GM10266 (cell line): ENCODE measurements around the gene ELN.

ENCODE experiments used
- DNase-seq: peaks from one replicate; pipeline ENCODE4 v3.0.0; 2012; ENCODE audit errors: extremely low spot score
- CTCF ChIP-seq: IDR thresholded peaks from 2 replicates; pipeline ENCODE4 v1.5.1; 2012; ENCODE audit warnings: mild to moderate bottlenecking, low read depth; ENCODE audit not compliant: control insufficient read depth, insufficient read depth; ENCODE audit errors: missing control alignments

ELN gene

GRCh38 chr7:74082770-74083116 is 54.8 kb downstream of the ELN start:
- TF ChIP-seq CTCF = no peak
- no peak for DNase-seq

DNA sequence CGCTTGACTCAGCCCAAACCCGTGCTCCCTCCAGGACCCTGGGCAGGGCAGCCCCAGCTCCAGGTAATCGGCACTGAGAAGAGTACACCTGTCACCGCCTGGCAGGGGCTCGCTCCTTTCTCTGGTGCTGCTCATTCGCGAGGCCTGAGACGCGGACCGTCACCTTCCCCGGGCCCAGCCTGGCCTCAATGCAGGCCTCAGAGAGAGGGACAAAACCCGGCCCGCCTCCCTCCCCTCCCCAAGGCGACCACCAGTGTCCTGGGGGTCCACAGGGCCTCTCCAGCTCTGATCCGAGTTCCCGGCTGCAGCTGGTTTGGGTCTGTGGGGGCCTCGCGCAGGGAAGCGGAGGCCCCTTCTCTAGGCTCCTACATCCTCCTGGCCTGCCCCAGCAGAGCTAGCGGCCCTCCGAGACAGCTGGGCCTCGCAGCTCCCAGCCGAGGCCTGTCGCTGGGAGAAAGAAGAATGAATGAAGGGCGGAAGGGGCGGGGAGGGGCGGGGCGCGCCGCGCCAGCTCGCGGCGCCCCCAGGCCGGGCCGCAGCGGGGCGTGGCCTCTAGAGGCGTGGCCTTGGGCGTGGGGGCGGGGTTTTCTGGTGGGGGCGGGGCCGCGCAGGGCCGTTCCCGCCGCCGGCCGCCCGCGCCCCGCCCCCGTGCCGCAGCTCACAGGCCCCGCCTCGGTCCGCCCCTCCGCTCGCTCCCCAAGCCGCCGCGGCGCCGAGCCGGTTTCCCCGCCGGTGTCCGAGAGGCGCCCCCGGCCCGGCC is 55.3 kb downstream of the ELN start, which contains the start of gene LIMK1:
LIMK1 (plus strand) TSS at position 688 of the 760 bp plus-strand sequence. CDS start 187 bp downstream, outside the sequence.
- no peak for TF ChIP-seq CTCF
- DNase-seq = peak; percentile 99

GRCh38 chr7:74083928-74084721 is 56.2 kb downstream of the ELN start:
- TF ChIP-seq CTCF = no peak
- DNase-seq = no peak

DNA sequence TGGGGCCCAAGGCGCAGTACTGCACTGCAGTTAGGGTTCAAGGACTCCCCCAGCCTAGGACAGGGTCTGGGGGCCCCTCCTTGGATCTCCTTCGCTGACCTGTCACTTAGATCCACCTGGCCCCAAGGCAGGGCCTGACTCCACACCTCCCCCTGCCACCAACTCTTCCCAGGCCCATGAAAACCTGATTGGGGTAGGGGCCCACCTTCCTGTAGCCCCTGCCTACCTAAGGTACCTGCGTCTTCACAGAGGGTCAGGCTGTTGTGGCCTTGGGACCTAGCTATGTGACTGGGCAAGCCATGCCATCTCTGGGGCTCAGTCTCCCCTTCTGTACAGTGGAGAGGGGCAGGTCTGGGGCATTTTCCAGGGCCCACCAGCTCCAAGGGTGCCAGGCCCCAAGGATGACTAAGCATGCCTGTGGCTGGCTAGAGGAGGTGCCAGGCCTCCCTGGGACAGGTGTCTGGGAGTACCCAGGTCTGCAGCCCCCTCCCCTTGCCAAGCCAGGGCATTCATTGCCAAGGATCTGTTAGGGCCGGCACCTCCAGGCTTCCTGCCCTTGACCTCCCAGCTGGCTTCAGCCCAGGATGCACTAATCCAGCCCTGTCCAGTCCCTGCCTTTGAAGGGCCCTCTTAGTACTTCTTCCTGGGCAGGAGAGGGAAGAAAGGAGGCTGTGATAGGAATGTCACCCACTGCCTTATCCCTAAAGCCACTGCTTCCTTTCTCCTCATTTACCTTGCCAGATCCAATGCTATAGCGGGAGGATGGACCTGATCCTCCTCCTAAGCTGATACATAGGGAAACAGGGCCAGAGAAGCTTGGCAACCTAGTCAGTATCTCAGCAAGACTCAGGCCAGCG is 57.0 kb downstream of the ELN start:
- DNase-seq = no peak
- TF ChIP-seq CTCF = no peak

- no peak for DNase-seq
- TF ChIP-seq CTCF = no peak
These were observed 59.9 kb downstream of the ELN start for GRCh38 chr7:74087791-74088453.

- no peak for TF ChIP-seq CTCF
- DNase-seq = peak; percentile 61
These were observed 64.5 kb downstream of the ELN start for GRCh38 chr7:74092321-74092963.
